Heart left ventricle (tissue), 13 donors: ENCODE data around the gene HP.

ENCODE experiments used
- CTCF ChIP-seq, 12 donors: fragments of 200-600 bp; sonication (generic) in 4 of 12; IDR thresholded peaks; one replicate each; pipeline versions ENCODE4 v1.5.0 to v1.8.0; 2018 to 2022; ENCODE audit warnings: antibody characterized with exemption in 12 of 12, mild to moderate bottlenecking in 5 of 12
- POLR2A ChIP-seq, 2 donors: fragments of 450-650 bp; IDR thresholded peaks; one replicate each; pipeline ENCODE4 v1.6.1; 2017; ENCODE audit warnings: antibody characterized with exemption in 2 of 2, mild to moderate bottlenecking in 2 of 2, moderate library complexity in 2 of 2
- donor health status: ischemic (EF 13 %, LVEDD 7.1; RV severe dilation, severe dysfunction).
- donor health status: DM: no; HTN: yes; CAD: no.
- donor health status: DM: no; HTN: no; CAD: no.
- donor health status: ischemic (EF 25% LVEDD 6.9; RV normal size, moderate dysfunction).
- donor health status: ischemic (EF 25% LVEDD 5.7; RV mildly dilated, moderate dysfunction).
- donor health status: ischemic (EF 35%, LVEDD 5.7; RV mildly dilated, moderate dysfunction).
- donor health status: nonischemic (EF 11% LVEDD 7.7; RV severe dilation, severe dysfunction).
- donor health status: DM: yes; HTN: yes; CAD: no.
- donor health status: PGD.
- donor health status: ischemic (EF 29% LVEDD 5.4; RV normal size, mild dysfunction).
- donor health status: nonischemic (EF 23%, LVEDD 6.1; RV moderate dilation, normal function).

- TF ChIP-seq CTCF (IDR thresholded peaks at IDR 0.05), result no peak
- TF ChIP-seq POLR2A (IDR thresholded peaks at IDR 0.05), result peak; percentile 66 to 84
These were observed 39.4 kb downstream of the HP start, which contains the start of the genes DHX38 and TXNL4B for GRCh38 chr16:72093448-72094265.
